ENCODE measurements around the gene TPD52L2. TPM values are rescaled to one million over a fixed set of nuclear protein-coding genes. Genes with fewer than 3 reads are reported as not detected.

TPD52L2 gene
- polyA plus RNA-seq, 3 donors = 137 to 167 (median 144) TPM

DNA sequence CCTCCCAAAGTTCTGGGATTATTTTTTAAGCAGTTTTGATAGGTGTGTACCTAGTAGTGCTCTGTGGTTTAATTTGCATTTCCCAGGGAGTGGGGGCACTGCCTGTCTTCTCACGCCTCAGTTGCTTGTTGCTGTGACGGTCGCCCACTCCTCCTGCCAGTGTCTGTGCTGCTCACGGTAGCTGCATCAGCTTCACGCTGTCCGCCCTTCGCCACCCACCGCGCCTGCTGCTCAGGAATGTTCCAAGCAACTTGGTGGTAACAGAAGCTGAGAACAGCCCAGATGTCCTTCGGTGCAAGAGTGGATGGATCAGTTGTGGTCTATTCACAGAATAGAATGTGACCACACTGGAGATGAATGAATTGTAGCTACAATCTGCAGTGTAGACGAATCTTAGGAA is 52.7 kb downstream of the TPD52L2 start:
- Histone ChIP-seq H3K9ac (ENCODE audit: insufficient read depth, low read length, poor library complexity, severe bottlenecking) (no peak overlapping the region), H3K9me3 (replicated peaks in 1 of 2; ENCODE audit: control insufficient read depth in 1 of 2, insufficient read depth in 1 of 2, low read length in 2 of 2) (peaks cover 0 to 9% of the 10 kb centered on the region in 2 donors), H4K20me1 (ENCODE audit: insufficient read depth, low read length) (peaks cover 96% of the 10 kb centered on the region), H3K79me2 (ENCODE audit: insufficient read depth, low read length) (peaks cover 95% of the 10 kb centered on the region), H3K27me3 (ENCODE audit: control insufficient read depth in 2 of 2, insufficient read depth in 2 of 2, low read length in 2 of 2) (no peaks in the 10 kb centered on the region), H3K36me3 (replicated peaks in 1 of 2; ENCODE audit: control insufficient read depth in 1 of 2, insufficient read depth in 2 of 2, low read length in 2 of 2) (peaks cover 33 to 83% of the 10 kb centered on the region in 2 donors), H3K27ac (ENCODE audit: low read depth in 1 of 2, low read length in 2 of 2) (no peak overlapping the region), H3K4me1 (ENCODE audit: control insufficient read depth in 1 of 2, insufficient read depth in 2 of 2, low read length in 2 of 2) (peaks cover 6% of the 10 kb centered on the region in 2 donors), H3K4me3 (replicated peaks in 1 of 3; ENCODE audit: low read depth in 2 of 3, low read length in 3 of 3) (no peak overlapping the region), H3K4me2 (replicated peaks; ENCODE audit: extremely low read depth, low read length, poor library complexity, severe bottlenecking) (no peak overlapping the region), H2AFZ (ENCODE audit: insufficient read depth, low read depth, low read length, poor library complexity, severe bottlenecking) (no peak overlapping the region)
- H3K4me1 Mint-ChIP-seq = peaks cover 14% of the 10 kb centered on the region
- DNase-seq = no peak
- no peak for TF ChIP-seq CTCF (IDR thresholded peaks at IDR 0.05)
- peaks cover 4 to 16% (median 9%) of the 10 kb centered on the region in 7 donors for H3K9me3 Mint-ChIP-seq
- no peak overlapping the region for H3K4me3 Mint-ChIP-seq
- over 99% methylated on average over 11 of the region's 11 CpGs for WGBS (ENCODE audit: insufficient coverage)
- peaks cover 36 to 79% of the 10 kb centered on the region in 2 donors for H3K36me3 Mint-ChIP-seq
- intact Hi-C loops (cut with micrococcal nuclease) = no loop called here
- H3K27ac Mint-ChIP-seq = peak overlapping the region in 2 of 7 donors; percentile 8 to 74
- H3K27me3 Mint-ChIP-seq (ENCODE audit: low read depth in 3 of 3) = no peaks in the 10 kb centered on the region

GRCh38 chr20:63919130-63919529 is 54.1 kb downstream of the TPD52L2 start:
- Histone ChIP-seq H3K4me2 (replicated peaks; ENCODE audit: extremely low read depth, low read length, poor library complexity, severe bottlenecking) (no peak overlapping the region), H3K79me2 (ENCODE audit: insufficient read depth, low read length) (peaks cover 95% of the 10 kb centered on the region), H3K9ac (ENCODE audit: insufficient read depth, low read length, poor library complexity, severe bottlenecking) (no peak overlapping the region), H3K27me3 (ENCODE audit: control insufficient read depth in 2 of 2, insufficient read depth in 2 of 2, low read length in 2 of 2) (no peaks in the 10 kb centered on the region), H3K9me3 (replicated peaks in 1 of 2; ENCODE audit: control insufficient read depth in 1 of 2, insufficient read depth in 1 of 2, low read length in 2 of 2) (peaks cover 0 to 9% of the 10 kb centered on the region in 2 donors), H2AFZ (ENCODE audit: insufficient read depth, low read depth, low read length, poor library complexity, severe bottlenecking) (no peak overlapping the region), H3K36me3 (replicated peaks in 1 of 2; ENCODE audit: control insufficient read depth in 1 of 2, insufficient read depth in 2 of 2, low read length in 2 of 2) (peaks cover 31 to 91% of the 10 kb centered on the region in 2 donors), H3K4me1 (ENCODE audit: control insufficient read depth in 1 of 2, insufficient read depth in 2 of 2, low read length in 2 of 2) (no peaks in the 10 kb centered on the region), H3K4me3 (replicated peaks in 1 of 3; ENCODE audit: low read depth in 2 of 3, low read length in 3 of 3) (no peak overlapping the region), H4K20me1 (ENCODE audit: insufficient read depth, low read length) (peaks cover 96% of the 10 kb centered on the region), H3K27ac (ENCODE audit: low read depth in 1 of 2, low read length in 2 of 2) (peak overlapping the region in 1 of 2 donors; percentile 14)
- DNase-seq = no peak
- WGBS (ENCODE audit: insufficient coverage) = 90% methylated on average over 10 of the region's 19 CpGs
- Mint-ChIP-seq H3K36me3 (peaks cover 34 to 85% of the 10 kb centered on the region in 2 donors), H3K4me3 (no peak overlapping the region), H3K4me1 (peaks cover 7% of the 10 kb centered on the region), H3K9me3 (peaks cover 4 to 13% (median 9%) of the 10 kb centered on the region in 7 donors), H3K27ac (no peak overlapping the region), H3K27me3 (ENCODE audit: low read depth in 3 of 3) (no peaks in the 10 kb centered on the region)
- TF ChIP-seq CTCF (IDR thresholded peaks at IDR 0.05) = no peak
- intact Hi-C loops (cut with micrococcal nuclease) = no loop called here
